ENCODE measurements around the gene USP6NL. TPM values are rescaled to one million over a fixed set of nuclear protein-coding genes. Genes with fewer than 3 reads are reported as not detected.

Gene USP6NL
- polyA plus RNA-seq, 1 of the 3 experiments (the other 2 are of a cell fraction), result 8.9 TPM

DNA sequence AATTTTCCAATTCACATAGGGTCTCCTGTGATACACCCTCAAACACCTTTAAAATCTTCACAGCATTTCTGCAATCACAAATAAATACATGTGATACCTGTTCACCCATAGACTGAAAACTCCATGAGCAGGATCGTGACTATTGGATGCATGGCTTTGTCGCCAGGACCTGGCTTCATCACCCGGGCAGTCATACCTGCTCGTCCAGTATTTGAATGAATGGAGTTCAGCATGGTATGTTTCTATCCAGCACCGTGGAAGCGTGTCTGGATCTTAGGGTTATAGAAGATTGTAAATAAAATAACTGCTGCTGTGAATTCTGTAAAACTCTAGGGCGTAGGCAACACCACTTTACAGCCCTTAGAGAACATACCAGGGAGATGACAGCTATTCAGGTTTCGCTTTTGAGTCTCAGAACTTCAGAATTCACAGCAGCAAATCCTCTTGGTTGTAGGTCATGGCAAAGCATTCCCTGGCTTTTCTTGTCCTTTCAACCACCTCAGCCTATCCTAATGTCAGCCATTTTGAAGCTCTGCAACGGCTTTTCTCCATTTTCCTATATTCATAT lies 47.4 kb upstream of the USP6NL start:
- no peak for DNase-seq
- Histone ChIP-seq H3K4me3 (ENCODE audit: low read depth in 2 of 2, low read length in 1 of 2) (no peak overlapping the region), H2AFZ (ENCODE audit: low read depth) (no peak overlapping the region), H3K9me3 (no peaks in the 10 kb centered on the region), H3K9me2 (no peaks in the 10 kb centered on the region), H3F3A (replicated peaks; ENCODE audit: insufficient read depth) (peaks cover 7% of the 10 kb centered on the region), H3K4me1 (ENCODE audit: control insufficient read depth in 1 of 2, insufficient read depth in 2 of 2, low read depth in 1 of 2, low read length in 1 of 2) (peaks cover 0 to 3% of the 10 kb centered on the region in 2 experiments; a peak in 1 of 4 replicates), H4K20me1 (ENCODE audit: insufficient read depth) (no peaks in the 10 kb centered on the region), H3K27me3 (ENCODE audit: insufficient read depth) (no peaks in the 10 kb centered on the region), H3K79me2 (ENCODE audit: insufficient read depth) (no peaks in the 10 kb centered on the region), H3K9ac (no peak overlapping the region), H3K4me2 (no peak overlapping the region), H3K27ac (ENCODE audit: low read depth in 2 of 2, low read length in 1 of 2) (no peak overlapping the region), H3K36me3 (replicated peaks in 1 of 2; ENCODE audit: control insufficient read depth in 1 of 2, insufficient read depth in 2 of 2, low read length in 1 of 2) (no peaks in the 10 kb centered on the region)
- ChIA-PET POLR2A (no interaction called here), CTCF (interaction anchor here (0.5 kb wide), 1 partner anchor 50 kb away, joined by 3 read pairs; no protein-coding TSS in a partner anchor)
- no peak for TF ChIP-seq PBX3 (IDR thresholded peaks at IDR 0.05)
- WGBS (ENCODE audit: low lambda C conversion rate), result 65% methylated on average over 9 of the region's 9 CpGs

DNA sequence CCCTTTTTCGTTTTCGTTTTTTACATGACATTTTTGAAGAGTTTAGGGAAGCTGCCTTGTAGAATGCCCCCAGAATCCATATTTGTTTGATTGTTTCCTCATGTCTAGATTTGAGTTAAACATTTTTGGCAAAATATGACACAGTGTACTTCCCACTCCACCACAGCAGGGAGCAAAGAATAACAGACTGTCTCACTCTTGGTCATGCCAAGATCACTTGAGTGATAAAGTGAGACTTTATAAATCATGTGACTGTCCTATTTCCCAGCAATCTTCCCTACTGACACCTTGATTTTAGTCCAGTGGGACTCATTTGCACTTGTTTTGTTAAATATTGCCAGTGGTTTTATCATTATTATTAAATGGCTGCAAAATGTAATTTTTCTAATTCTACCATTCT lies 44.4 kb upstream of the USP6NL start:
- ChIA-PET CTCF (interaction anchor here (0.6 kb wide), 1 partner anchor 26 kb away, joined by 3 read pairs; no protein-coding TSS in a partner anchor), POLR2A (no interaction called here)
- WGBS (ENCODE audit: low lambda C conversion rate), result 68% methylated on average over 2 of the region's 2 CpGs

DNA sequence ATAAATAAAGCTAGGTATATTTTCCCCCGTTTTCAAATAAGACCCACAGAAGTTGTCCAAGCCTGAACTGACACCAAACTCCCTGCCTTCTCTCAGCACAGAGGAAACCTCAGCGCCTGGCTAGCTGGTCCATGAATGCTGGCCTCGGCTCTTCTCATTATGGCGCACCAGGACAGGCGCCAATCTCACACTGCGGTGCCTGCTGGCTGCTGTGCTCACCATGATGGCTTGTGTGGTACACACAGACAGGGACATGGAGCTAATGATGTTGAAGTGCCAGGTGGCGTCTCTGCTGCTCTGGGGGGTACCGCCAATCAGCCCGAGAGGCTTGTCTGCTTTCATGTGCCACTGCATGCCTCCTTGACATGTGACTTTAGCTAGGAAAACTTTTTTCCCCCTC lies 43.2 kb upstream of the USP6NL start:
- Histone ChIP-seq H3K9me2 (no peaks in the 10 kb centered on the region), H2AFZ (ENCODE audit: low read depth) (no peak overlapping the region), H3K27ac (ENCODE audit: low read depth in 2 of 2, low read length in 1 of 2) (no peak overlapping the region), H3K4me1 (ENCODE audit: control insufficient read depth in 1 of 2, insufficient read depth in 2 of 2, low read depth in 1 of 2, low read length in 1 of 2) (no peaks in the 10 kb centered on the region), H3K4me3 (ENCODE audit: low read depth in 2 of 2, low read length in 1 of 2) (no peak overlapping the region), H3K27me3 (ENCODE audit: insufficient read depth) (no peaks in the 10 kb centered on the region), H3F3A (replicated peaks; ENCODE audit: insufficient read depth) (peaks cover 7% of the 10 kb centered on the region), H3K9me3 (no peaks in the 10 kb centered on the region), H4K20me1 (ENCODE audit: insufficient read depth) (no peaks in the 10 kb centered on the region), H3K9ac (no peak overlapping the region), H3K4me2 (no peak overlapping the region), H3K79me2 (ENCODE audit: insufficient read depth) (no peaks in the 10 kb centered on the region), H3K36me3 (replicated peaks in 1 of 2; ENCODE audit: control insufficient read depth in 1 of 2, insufficient read depth in 2 of 2, low read length in 1 of 2) (no peaks in the 10 kb centered on the region)
- ChIA-PET POLR2A (interaction anchor here (0.6 kb wide), 1 partner anchor 17 kb away, joined by 5 read pairs; no protein-coding TSS in a partner anchor), CTCF (interaction anchor here (1.4 kb wide), 1 partner anchor 27 kb away, joined by 3 read pairs; no protein-coding TSS in a partner anchor)
- WGBS (ENCODE audit: low lambda C conversion rate), result 82% methylated on average over 9 of the region's 9 CpGs
- no peak for DNase-seq
- TF ChIP-seq TEAD4 (IDR thresholded peaks at IDR 0.05; ENCODE audit: borderline replicate concordance, insufficient read depth) (no peak), RAD21 (IDR thresholded peaks at IDR 0.05; ENCODE audit: low read length) (no peak), EP300 (IDR thresholded peaks at IDR 0.05; ENCODE audit: borderline replicate concordance in 1 of 2, low read depth in 1 of 2, low read length in 1 of 2) (no peak), JUND (IDR thresholded peaks at IDR 0.05) (no peak), RCOR1 (IDR thresholded peaks at IDR 0.05; ENCODE audit: low read length) (no peak), ELF1 (IDR thresholded peaks at IDR 0.05) (no peak), NFIC (IDR thresholded peaks at IDR 0.05; ENCODE audit: borderline replicate concordance) (no peak), GABPA (IDR thresholded peaks at IDR 0.05; ENCODE audit: low read depth) (no peak), MEF2A (IDR thresholded peaks at IDR 0.05; ENCODE audit: borderline replicate concordance, low read depth) (no peak), RFX5 (IDR thresholded peaks at IDR 0.05; ENCODE audit: low read length) (no peak), EZH2phosphoT487 (IDR thresholded peaks at IDR 0.05; ENCODE audit: borderline replicate concordance, low read depth) (no peak), FOSL2 (IDR thresholded peaks at IDR 0.05; ENCODE audit: borderline replicate concordance, low read depth) (no peak)
- TF ChIP-seq, protein P1, sequence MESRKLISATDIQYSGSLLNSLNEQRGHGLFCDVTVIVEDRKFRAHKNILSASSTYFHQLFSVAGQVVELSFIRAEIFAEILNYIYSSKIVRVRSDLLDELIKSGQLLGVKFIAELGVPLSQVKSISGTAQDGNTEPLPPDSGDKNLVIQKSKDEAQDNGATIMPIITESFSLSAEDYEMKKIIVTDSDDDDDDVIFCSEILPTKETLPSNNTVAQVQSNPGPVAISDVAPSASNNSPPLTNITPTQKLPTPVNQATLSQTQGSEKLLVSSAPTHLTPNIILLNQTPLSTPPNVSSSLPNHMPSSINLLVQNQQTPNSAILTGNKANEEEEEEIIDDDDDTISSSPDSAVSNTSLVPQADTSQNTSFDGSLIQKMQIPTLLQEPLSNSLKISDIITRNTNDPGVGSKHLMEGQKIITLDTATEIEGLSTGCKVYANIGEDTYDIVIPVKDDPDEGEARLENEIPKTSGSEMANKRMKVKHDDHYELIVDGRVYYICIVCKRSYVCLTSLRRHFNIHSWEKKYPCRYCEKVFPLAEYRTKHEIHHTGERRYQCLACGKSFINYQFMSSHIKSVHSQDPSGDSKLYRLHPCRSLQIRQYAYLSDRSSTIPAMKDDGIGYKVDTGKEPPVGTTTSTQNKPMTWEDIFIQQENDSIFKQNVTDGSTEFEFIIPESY (IDR thresholded peaks at IDR 0.05; ENCODE audit: borderline replicate concordance, low read depth), result no peak
- TF ChIP-seq, protein P2, sequence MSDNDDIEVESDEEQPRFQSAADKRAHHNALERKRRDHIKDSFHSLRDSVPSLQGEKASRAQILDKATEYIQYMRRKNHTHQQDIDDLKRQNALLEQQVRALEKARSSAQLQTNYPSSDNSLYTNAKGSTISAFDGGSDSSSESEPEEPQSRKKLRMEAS (IDR thresholded peaks at IDR 0.05; ENCODE audit: low read depth), result no peak

More for the DNA sequence above, 44.4 kb upstream of the USP6NL start:
- Histone ChIP-seq H3K9me2 (no peaks in the 10 kb centered on the region), H4K20me1 (ENCODE audit: insufficient read depth) (no peaks in the 10 kb centered on the region), H3K79me2 (ENCODE audit: insufficient read depth) (no peaks in the 10 kb centered on the region), H2AFZ (ENCODE audit: low read depth) (no peak overlapping the region), H3F3A (replicated peaks; ENCODE audit: insufficient read depth) (peaks cover 7% of the 10 kb centered on the region), H3K9ac (no peak overlapping the region), H3K27ac (ENCODE audit: low read depth in 2 of 2, low read length in 1 of 2) (no peak overlapping the region), H3K36me3 (replicated peaks in 1 of 2; ENCODE audit: control insufficient read depth in 1 of 2, insufficient read depth in 2 of 2, low read length in 1 of 2) (no peaks in the 10 kb centered on the region), H3K27me3 (ENCODE audit: insufficient read depth) (no peaks in the 10 kb centered on the region), H3K9me3 (no peaks in the 10 kb centered on the region), H3K4me1 (ENCODE audit: control insufficient read depth in 1 of 2, insufficient read depth in 2 of 2, low read depth in 1 of 2, low read length in 1 of 2) (peaks cover 0 to 3% of the 10 kb centered on the region in 2 experiments; a peak in 1 of 4 replicates), H3K4me2 (no peak overlapping the region), H3K4me3 (ENCODE audit: low read depth in 2 of 2, low read length in 1 of 2) (no peak overlapping the region)
- DNase-seq, result no peak
- no peak for TF ChIP-seq NFIC (IDR thresholded peaks at IDR 0.05; ENCODE audit: borderline replicate concordance)
- no peak for TF ChIP-seq PBX3 (IDR thresholded peaks at IDR 0.05)
